ENCODE results near the gene ADCY2.

Gene ADCY2

DNA sequence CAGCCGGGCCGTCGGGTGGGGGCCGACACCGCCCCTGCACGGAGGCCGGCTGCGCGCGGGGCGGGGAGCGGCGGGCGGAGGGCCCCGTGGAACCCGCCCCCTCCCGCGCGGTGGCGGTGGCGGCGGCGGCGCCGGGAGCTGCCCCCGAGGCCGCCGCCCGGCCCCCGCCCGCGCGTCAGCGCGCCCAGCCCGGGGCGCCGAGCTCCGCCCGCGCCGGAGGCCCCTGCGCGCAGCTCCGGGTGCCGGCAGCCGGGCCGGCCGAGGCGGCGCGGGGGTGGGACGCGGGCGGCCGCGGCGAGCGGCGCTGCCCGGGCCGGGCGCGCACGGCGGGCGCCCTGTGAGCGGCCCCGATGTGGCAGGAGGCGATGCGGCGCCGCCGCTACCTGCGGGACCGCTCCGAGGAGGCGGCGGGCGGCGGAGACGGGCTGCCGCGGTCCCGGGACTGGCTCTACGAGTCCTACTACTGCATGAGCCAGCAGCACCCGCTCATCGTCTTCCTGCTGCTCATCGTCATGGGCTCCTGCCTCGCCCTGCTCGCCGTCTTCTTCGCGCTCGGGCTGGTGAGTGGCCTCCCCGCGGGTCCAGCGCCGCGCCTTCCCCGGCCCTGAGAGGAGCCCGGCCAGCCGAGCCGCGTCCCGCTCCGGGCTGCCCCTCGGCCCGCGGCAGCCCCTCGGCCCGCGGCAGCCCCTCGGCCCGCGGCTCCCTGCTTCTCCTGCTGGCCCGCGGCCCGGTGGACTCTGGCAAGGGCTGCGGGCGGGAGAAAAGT is at the start of gene ADCY2:
Gene ADCY2 (plus strand): TSS at position 192 of the 766 bp plus-strand sequence. CDS start 159 bp downstream, at position 351.
- DNase-seq = no peak
- H3K27me3 ChIP-seq (replicated peaks) = peaks cover 13% of the 10 kb centered on the region
- in situ Hi-C loops (cut with HindIII; ENCODE audit: low pct_ligation_motif_present, low sequenced_read_pairs) = no loop called here
- no peak within 1 kb of the TSS for H3K27ac ChIP-seq
- H3K4me3 ChIP-seq (ENCODE audit: low read depth, low read length) = no peak within 1 kb of the TSS
- TF ChIP-seq, protein P1, sequence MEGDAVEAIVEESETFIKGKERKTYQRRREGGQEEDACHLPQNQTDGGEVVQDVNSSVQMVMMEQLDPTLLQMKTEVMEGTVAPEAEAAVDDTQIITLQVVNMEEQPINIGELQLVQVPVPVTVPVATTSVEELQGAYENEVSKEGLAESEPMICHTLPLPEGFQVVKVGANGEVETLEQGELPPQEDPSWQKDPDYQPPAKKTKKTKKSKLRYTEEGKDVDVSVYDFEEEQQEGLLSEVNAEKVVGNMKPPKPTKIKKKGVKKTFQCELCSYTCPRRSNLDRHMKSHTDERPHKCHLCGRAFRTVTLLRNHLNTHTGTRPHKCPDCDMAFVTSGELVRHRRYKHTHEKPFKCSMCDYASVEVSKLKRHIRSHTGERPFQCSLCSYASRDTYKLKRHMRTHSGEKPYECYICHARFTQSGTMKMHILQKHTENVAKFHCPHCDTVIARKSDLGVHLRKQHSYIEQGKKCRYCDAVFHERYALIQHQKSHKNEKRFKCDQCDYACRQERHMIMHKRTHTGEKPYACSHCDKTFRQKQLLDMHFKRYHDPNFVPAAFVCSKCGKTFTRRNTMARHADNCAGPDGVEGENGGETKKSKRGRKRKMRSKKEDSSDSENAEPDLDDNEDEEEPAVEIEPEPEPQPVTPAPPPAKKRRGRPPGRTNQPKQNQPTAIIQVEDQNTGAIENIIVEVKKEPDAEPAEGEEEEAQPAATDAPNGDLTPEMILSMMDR (IDR thresholded peaks at IDR 0.05; ENCODE audit: low read depth, low read length, missing control alignments) = no peak
- H3K36me3 ChIP-seq (replicated peaks) = no peaks in the 10 kb centered on the region

DNA sequence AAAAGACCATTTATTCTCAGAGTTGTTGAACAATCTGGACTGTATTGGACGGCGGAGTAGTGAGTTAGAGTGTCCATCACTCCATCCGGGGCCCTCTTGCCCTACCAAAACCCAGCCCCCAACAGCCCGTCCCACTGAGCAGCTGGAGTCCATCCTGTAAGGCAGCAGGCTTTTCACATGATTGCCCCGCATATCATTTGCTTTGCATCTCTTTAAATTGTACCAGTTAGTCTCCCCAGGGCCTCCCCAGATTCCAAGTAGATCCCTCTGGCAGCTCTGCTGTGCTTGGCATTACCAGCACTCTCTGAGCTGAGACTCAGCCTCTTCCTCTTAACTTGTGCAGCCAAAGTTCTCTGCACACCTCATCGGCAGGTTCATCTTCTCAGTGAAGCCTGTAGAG is 48.6 kb upstream of the ADCY2 start:
- H3K4me3 ChIP-seq (ENCODE audit: low read depth, low read length) = no peak overlapping the region
- TF ChIP-seq, protein P1 (IDR thresholded peaks at IDR 0.05; ENCODE audit: low read depth, low read length, missing control alignments) = no peak
- no peak overlapping the region for H3K27ac ChIP-seq
- H3K27me3 ChIP-seq (replicated peaks) = no peaks in the 10 kb centered on the region
- H3K36me3 ChIP-seq (replicated peaks) = no peaks in the 10 kb centered on the region
- no peak for DNase-seq
- in situ Hi-C loops (cut with HindIII; ENCODE audit: low pct_ligation_motif_present, low sequenced_read_pairs) = no loop called here

DNA sequence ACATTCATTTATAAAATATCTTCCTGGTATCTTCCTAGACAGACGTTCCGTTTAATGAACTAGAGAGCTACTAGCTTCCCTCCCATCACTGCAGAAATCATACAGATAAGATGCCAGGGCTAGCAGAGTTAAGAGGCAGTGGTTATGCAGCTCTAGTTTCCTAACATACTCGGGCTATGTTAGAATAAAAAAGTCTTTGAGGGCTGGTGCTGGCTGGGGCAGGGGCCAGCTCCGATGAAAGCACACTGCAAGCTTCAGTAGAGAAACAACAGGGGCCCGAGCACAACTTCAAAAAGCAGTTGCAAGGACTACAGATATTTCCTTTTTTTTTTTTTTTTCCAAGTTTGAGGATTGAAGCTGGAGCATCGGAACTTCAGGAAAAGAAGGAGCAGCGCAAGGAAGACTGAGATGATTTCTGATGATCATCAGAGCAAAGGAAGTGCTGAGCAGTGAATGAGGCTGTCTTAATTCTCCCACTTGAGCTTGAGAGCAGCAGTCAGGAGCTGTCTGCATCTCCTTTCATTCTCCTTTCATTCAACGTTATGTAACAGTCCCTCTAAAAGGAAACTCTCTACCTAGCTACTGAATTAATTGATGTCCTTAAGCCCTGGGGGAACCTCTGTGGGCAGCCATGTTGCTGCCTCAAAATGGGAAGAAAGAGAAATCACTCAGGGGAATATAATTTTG is 47.6 kb upstream of the ADCY2 start:
- no peak for DNase-seq
- Histone ChIP-seq H3K27me3 (replicated peaks) (no peaks in the 10 kb centered on the region), H3K4me3 (ENCODE audit: low read depth, low read length) (no peak overlapping the region), H3K27ac (no peak overlapping the region), H3K36me3 (replicated peaks) (no peaks in the 10 kb centered on the region)
- TF ChIP-seq, protein P1 (IDR thresholded peaks at IDR 0.05; ENCODE audit: low read depth, low read length, missing control alignments) = no peak
- in situ Hi-C loops (cut with HindIII; ENCODE audit: low pct_ligation_motif_present, low sequenced_read_pairs) = no loop called here

DNA sequence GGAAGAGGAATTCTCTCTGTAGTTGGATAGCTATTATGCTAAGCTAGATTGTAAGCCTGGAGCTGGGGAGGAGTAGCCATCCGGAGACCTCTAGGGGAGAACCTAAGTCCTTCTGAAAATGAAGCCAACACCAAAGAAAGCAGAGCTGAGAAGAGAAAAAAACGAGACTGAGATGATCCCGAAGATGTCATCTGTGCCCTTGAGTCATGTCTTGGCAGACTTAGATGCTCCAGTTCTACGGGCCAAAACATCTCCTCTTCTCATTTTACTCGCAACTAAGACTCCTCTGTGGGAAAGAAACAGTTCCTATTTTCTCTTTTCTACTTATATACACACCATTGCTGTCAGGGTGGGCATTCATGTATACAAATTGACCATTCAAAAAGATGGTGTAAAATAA is 34.3 kb upstream of the ADCY2 start:
- Histone ChIP-seq H3K27me3 (replicated peaks) (no peaks in the 10 kb centered on the region), H3K36me3 (replicated peaks) (no peaks in the 10 kb centered on the region), H3K4me3 (ENCODE audit: low read depth, low read length) (no peak overlapping the region), H3K27ac (no peak overlapping the region)
- TF ChIP-seq, protein P1 (IDR thresholded peaks at IDR 0.05; ENCODE audit: low read depth, low read length, missing control alignments) = no peak
- in situ Hi-C loops (cut with HindIII; ENCODE audit: low pct_ligation_motif_present, low sequenced_read_pairs) = no loop called here
- no peak for DNase-seq

DNA sequence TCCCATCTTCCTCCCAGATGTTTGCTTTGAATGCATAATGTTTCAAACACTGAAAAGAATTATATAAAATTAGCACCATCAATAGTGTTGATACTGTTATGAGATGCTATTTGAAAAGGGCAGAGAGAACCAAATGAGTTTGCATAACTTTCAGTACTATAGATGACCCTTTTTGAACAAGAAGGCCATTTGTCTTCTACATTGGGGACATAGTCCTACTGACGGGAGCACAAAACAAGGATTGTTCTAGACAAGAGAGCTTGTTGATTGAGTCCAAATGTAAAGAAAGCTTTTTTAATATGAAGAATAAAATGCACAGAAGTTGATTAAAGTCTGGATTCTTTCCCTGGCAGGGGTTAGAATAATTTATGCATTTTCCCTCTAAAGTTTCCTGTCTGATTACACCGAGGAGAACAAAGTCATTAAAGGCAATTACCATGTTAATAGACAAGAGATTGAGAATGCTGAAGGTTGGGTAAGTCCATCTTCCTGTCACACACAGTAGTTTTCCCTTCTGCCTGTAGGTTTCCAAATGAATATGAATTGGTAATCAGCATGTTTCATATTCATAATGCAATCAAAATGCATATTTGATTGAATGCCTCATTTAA is 32.8 kb upstream of the ADCY2 start:
- in situ Hi-C loops (cut with HindIII; ENCODE audit: low pct_ligation_motif_present, low sequenced_read_pairs) = no loop called here
- TF ChIP-seq, protein P1 (IDR thresholded peaks at IDR 0.05; ENCODE audit: low read depth, low read length, missing control alignments) = no peak
- H3K36me3 ChIP-seq (replicated peaks) = no peaks in the 10 kb centered on the region
- DNase-seq = no peak
- H3K27ac ChIP-seq = no peak overlapping the region
- no peaks in the 10 kb centered on the region for H3K27me3 ChIP-seq (replicated peaks)
- H3K4me3 ChIP-seq (ENCODE audit: low read depth, low read length) = no peak overlapping the region

Measured in brain microvascular endothelial cell (primary cell).